GM12878 (cell line): ENCODE measurements around the gene COX19. TPM values are rescaled to one million over a fixed set of nuclear protein-coding genes. Genes with fewer than 3 reads are reported as not detected.

ENCODE experiments used
- ATAC-seq: fragments of 200-7000 bp; cut with Tn5 transposase; 3 replicates; pipeline ENCODE4 v1.9.1; 2020; ENCODE audit warnings: mild to moderate bottlenecking, moderate library complexity
- BruUV-seq: library from RNA; stranded (reverse); fragments of 400-500 nt; replicated peaks from 2 replicates; lab custom pipeline; 2021; lab: Mats Ljungman, UMichigan
- CTCF ChIA-PET: fragments of 300-600 bp; sonication (Branson Sonifier 250); formaldehyde crosslinking; extraction: SDS; loops from one replicate; lab custom pipeline; 2021; ENCODE audit warnings: inconsistent platforms; lab: Yijun Ruan, JAX
- POLR2A ChIA-PET: fragments of 350-600 bp; formaldehyde crosslinking; extraction: SDS; loops from one replicate; lab custom pipeline; 2021; ENCODE audit warnings: inconsistent platforms; lab: Charles Lee
- RAD21 ChIA-PET: fragments of 300-600 bp; sonication (Branson Sonifier 250); formaldehyde crosslinking; loops from one replicate; lab custom pipeline; 2023; ENCODE audit warnings: antibody characterized with exemption; ENCODE audit not compliant: unreplicated experiment; lab: Charles Lee
- SMC1A ChIA-PET: fragments of 300-600 bp; sonication (Branson Sonifier 250); formaldehyde crosslinking; loops from one replicate; lab custom pipeline; 2023; ENCODE audit not compliant: unreplicated experiment, uncharacterized antibody; lab: Charles Lee
- DNase-seq: peaks from one replicate; pipeline ENCODE4 v3.0.0-alpha.2; 2011; ENCODE audit warnings: low read depth, low spot score
- FAIRE-seq: peaks from 3 replicates; lab custom pipeline; 2011; peaks lifted over from hg19 to GRCh38; lab: Jason Lieb, UNC
- H2AFZ ChIP-seq: 2 replicates; pipeline ENCODE4 v1.6.0; 2011; ENCODE audit warnings: low read depth, low read length, control low read depth; ENCODE audit not compliant: control insufficient read depth
- H3K27ac ChIP-seq: 2 replicates; pipeline ENCODE4 v1.5.1; 2011; ENCODE audit warnings: control low read depth; ENCODE audit not compliant: control insufficient read depth, insufficient read depth
- H3K27me3 ChIP-seq, 2 experiments: replicated peaks in 1 of 2; 2 replicates each; pipeline versions ENCODE4 v1.6.0 to v1.6.1; 2011; ENCODE audit warnings: low read length in 1 of 2; ENCODE audit not compliant: control insufficient read depth in 2 of 2, insufficient read depth in 2 of 2
- H3K36me3 ChIP-seq, 2 experiments: 2 replicates each; pipeline ENCODE4 v1.5.1; 2011; ENCODE audit warnings: low read length in 1 of 2; ENCODE audit not compliant: control insufficient read depth in 2 of 2, insufficient read depth in 2 of 2
- H3K4me1 ChIP-seq: 2 replicates; pipeline ENCODE4 v1.6.1; 2011; ENCODE audit warnings: mild to moderate bottlenecking, low read length, moderate library complexity, mixed read lengths; ENCODE audit not compliant: control insufficient read depth, insufficient read depth
- H3K4me2 ChIP-seq: 2 replicates; pipeline ENCODE4 v1.6.0; 2011; ENCODE audit warnings: control low read depth; ENCODE audit not compliant: control insufficient read depth, insufficient read depth
- H3K4me3 ChIP-seq: fragments of 200-600 bp; sonication (generic); 2 replicates; pipeline ENCODE4 v1.5.1; 2016
- H3K79me2 ChIP-seq: 2 replicates; pipeline ENCODE4 v1.6.0; 2011; ENCODE audit warnings: low read length; ENCODE audit not compliant: control insufficient read depth, insufficient read depth
- H3K9ac ChIP-seq: 2 replicates; pipeline ENCODE4 v1.8.0; 2011; ENCODE audit warnings: low read length, control low read depth, mixed read lengths; ENCODE audit not compliant: control insufficient read depth, insufficient read depth
- H3K9me3 ChIP-seq: replicated peaks from 3 replicates; pipeline ENCODE4 v1.5.1; 2011; ENCODE audit warnings: mild to moderate bottlenecking, low read length; ENCODE audit not compliant: control insufficient read depth, insufficient read depth
- H4K20me1 ChIP-seq: 2 replicates; pipeline ENCODE4 v1.6.0; 2011; ENCODE audit not compliant: control insufficient read depth, insufficient read depth
- BCL3 ChIP-seq: IDR thresholded peaks from 2 replicates; pipeline ENCODE4 v1.6.1; 2011; ENCODE audit warnings: borderline replicate concordance, low read depth, mild to moderate bottlenecking, moderate library complexity, low read length; ENCODE audit not compliant: insufficient read depth, poor library complexity, severe bottlenecking
- CTCF ChIP-seq, 3 experiments: IDR thresholded peaks in 2 of 3; conservative IDR thresholded peaks in 1 of 3; 2 replicates each; pipeline ENCODE4 v1.5.1; 2011; ENCODE audit warnings: low read depth in 3 of 3, low read length in 3 of 3, mild to moderate bottlenecking in 3 of 3, control low read depth in 2 of 3, moderate library complexity in 2 of 3, inconsistent platforms in 1 of 3, mixed read lengths in 1 of 3; ENCODE audit not compliant: control insufficient read depth in 2 of 3, insufficient read depth in 1 of 3; ENCODE audit errors: extremely low read depth in 1 of 3
- EP300 ChIP-seq, 2 experiments: fragments of 150-350 bp in 1 of 2; IDR thresholded peaks; 2 replicates each; pipeline ENCODE4 v1.6.1; 2011 to 2012; ENCODE audit warnings: low read depth in 2 of 2, low read length in 2 of 2, borderline replicate concordance in 1 of 2, improper control_type of control experiment in 1 of 2, inconsistent platforms in 1 of 2; ENCODE audit not compliant: control insufficient read depth in 1 of 2
- HSF1 ChIP-seq: fragments of 150-350 bp; IDR thresholded peaks from 2 replicates; pipeline ENCODE4 v1.6.1; 2014; ENCODE audit warnings: mild to moderate bottlenecking, low read depth, low read length
- MEF2A ChIP-seq: IDR thresholded peaks from 2 replicates; pipeline ENCODE4 v1.6.1; 2011; ENCODE audit warnings: low read depth, mild to moderate bottlenecking, low read length, moderate library complexity; ENCODE audit not compliant: insufficient read depth
- NBN ChIP-seq: fragments of 450-650 bp; IDR thresholded peaks from 2 replicates; pipeline ENCODE4 v1.6.1; 2016
- PBX3 ChIP-seq: IDR thresholded peaks from 2 replicates; pipeline ENCODE4 v1.6.1; 2011; ENCODE audit warnings: mild to moderate bottlenecking, low read depth, low read length, moderate library complexity; ENCODE audit not compliant: insufficient replicate concordance
- STAT3 ChIP-seq: IDR thresholded peaks from 2 replicates; pipeline ENCODE4 v1.6.1; 2011; ENCODE audit warnings: low read depth, low read length, improper control_type of control experiment
- ZBED1 ChIP-seq: IDR thresholded peaks from 2 replicates; pipeline ENCODE4 v1.6.1; 2016; ENCODE audit warnings: borderline replicate concordance
- WGBS: methylation state at CpG from one replicate; pipeline ENCODE4 v1.1.6; 2016; ENCODE audit warnings: low lambda C conversion rate; ENCODE audit not compliant: insufficient replicate concordance, insufficient coverage; ENCODE audit errors: missing lambda C conversion rate; 5-methylcytosine and 5-hydroxymethylcytosine counted together
- in situ Hi-C: fragments of 300-500 bp; cut with MboI; formaldehyde crosslinking; loops from 9 replicates; pipeline ENCODE4 v1.14.3; 2018; ENCODE audit warnings: mixed read lengths
- intact Hi-C: fragments of 100-400 bp; cut with micrococcal nuclease; formaldehyde crosslinking; loops from one replicate; pipeline ENCODE4 v1.14.2; 2022; ENCODE audit not compliant: unreplicated experiment
- polyA plus RNA-seq, 11 experiments: library from polyadenylated mRNA; depleted of rRNA in 4 of 11; unstranded in 6 of 11; stranded (reverse) in 5 of 11; fragments of >200 nt; fragmentation: Nextera tagmentation in 4 of 11; fragmentation: Illumina TruSeq in 1 of 11; extraction: Ambion mirVana in 4 of 11; extraction: Trizol in 1 of 11; gene quantifications; 1 replicate in 1 of 11; 2 replicates in 10 of 11; pipeline versions ENCODE4 v1.2.1 to v1.2.3, GENCODE V29; 2011 to 2016; ENCODE audit warnings: inconsistent platforms in 2 of 11, missing spikeins in 2 of 11, low read depth in 1 of 11
- total RNA-seq, 4 experiments: library from RNA; depleted of rRNA in 3 of 4; stranded (reverse); fragments of >200 nt in 3 of 4; fragmentation: Illumina TruSeq in 1 of 4; extraction: Trizol in 1 of 4; gene quantifications; 2 replicates each; pipeline versions ENCODE4 v1.2.1 to v1.2.3, GENCODE V29; 2013 to 2021

Gene COX19
- total and polyA plus RNA-seq, 10 of the 15 experiments (the other 5 are each of a cell fraction or from before 2014, with no cell fraction given): 3.7 to 17.9 (median 10.8) TPM

- no TSS peak for BruUV-seq
- ChIA-PET RAD21 (no interaction called here), POLR2A (interaction anchor here (1.2 kb wide), 1 partner anchor 11 kb away, joined by 3 read pairs; no protein-coding TSS in a partner anchor), CTCF (no interaction called here), SMC1A (no interaction called here)
- intact Hi-C loops (no loop called here), in situ Hi-C loops (no loop called here)
- Histone ChIP-seq H3K4me2 (peak overlapping the region; percentile 74; the same call in 1 of the 2 replicates), H3K9ac (no peak overlapping the region), H3K4me3 (no peak overlapping the region), H2AFZ (no peak overlapping the region), H3K36me3 (peaks cover 0 to 5% of the 10 kb centered on the region in 2 experiments; a peak in 3 of 4 replicates), H3K27ac (peak overlapping the region; percentile 81), H4K20me1 (no peaks in the 10 kb centered on the region), H3K79me2 (peaks cover 5% of the 10 kb centered on the region; the same call in 1 of the 2 replicates), H3K4me1 (peaks cover 17% of the 10 kb centered on the region), H3K27me3 (no peaks in the 10 kb centered on the region), H3K9me3 (peaks cover 5% of the 10 kb centered on the region)
- DNase-seq: no peak
- WGBS: 80% methylated on average over 27 of the region's 46 CpGs
- FAIRE-seq: no peak
- ATAC-seq: no peak
- TF ChIP-seq CTCF (IDR thresholded peaks at IDR 0.05 in 2 of 3, conservative IDR thresholded peaks at IDR 0.05 in 1 of 3; ENCODE audit: control insufficient read depth in 2 of 3, extremely low read depth in 1 of 3, insufficient read depth in 1 of 3, low read depth in 3 of 3, low read length in 3 of 3) (no peak), EP300 (IDR thresholded peaks at IDR 0.05; ENCODE audit: borderline replicate concordance in 1 of 2, control insufficient read depth in 1 of 2, low read depth in 2 of 2, low read length in 2 of 2) (no peak), ZBED1 (no peak), MEF2A (no peak), STAT3 (no peak), PBX3 (no peak), HSF1 (no peak), NBN (no peak), BCL3 (no peak)
Observed at GRCh38 chr7:935164-935873, 40.0 kb downstream of the COX19 start.
